AG09319 (cell line): ENCODE results near the gene FAM229A.

Experiments
- DNase-seq: peaks from one replicate; pipeline ENCODE4 v3.0.0-alpha.2; 2010; ENCODE audit warnings: low read depth; ENCODE audit errors: extremely low read depth
- CTCF ChIP-seq: IDR thresholded peaks from 2 replicates; pipeline ENCODE4 v1.5.1; 2011; ENCODE audit warnings: low read depth, mild to moderate bottlenecking, inconsistent platforms, low read length, moderate library complexity

The FAM229A gene

GRCh38 chr1:32373996-32374592 lies 11.8 kb upstream of the FAM229A start:
- no peak for DNase-seq
- TF ChIP-seq CTCF = no peak

GRCh38 chr1:32372149-32372756 lies 10.0 kb upstream of the FAM229A start:
- no peak for DNase-seq
- no peak for TF ChIP-seq CTCF

GRCh38 chr1:32367912-32368635 lies 5.8 kb upstream of the FAM229A start:
- no peak for TF ChIP-seq CTCF
- DNase-seq = no peak

GRCh38 chr1:32365445-32365844 lies 3.2 kb upstream of the FAM229A start:
- DNase-seq = no peak
- no peak for TF ChIP-seq CTCF

- no peak for TF ChIP-seq CTCF
- no peak for DNase-seq
Measured at GRCh38 chr1:32364836-32365235, 2.6 kb upstream of the FAM229A start.

- DNase-seq = no peak
- no peak for TF ChIP-seq CTCF
Measured at GRCh38 chr1:32363713-32364112, 1.4 kb upstream of the FAM229A start.
